NCI-H1436 (cell line): ENCODE measurements around the gene LRTM1.

Source experiments
- DNase-seq: peaks from one replicate; lab custom pipeline; 2025; lab: John Stamatoyannopoulos, UW

The LRTM1 gene

DNA sequence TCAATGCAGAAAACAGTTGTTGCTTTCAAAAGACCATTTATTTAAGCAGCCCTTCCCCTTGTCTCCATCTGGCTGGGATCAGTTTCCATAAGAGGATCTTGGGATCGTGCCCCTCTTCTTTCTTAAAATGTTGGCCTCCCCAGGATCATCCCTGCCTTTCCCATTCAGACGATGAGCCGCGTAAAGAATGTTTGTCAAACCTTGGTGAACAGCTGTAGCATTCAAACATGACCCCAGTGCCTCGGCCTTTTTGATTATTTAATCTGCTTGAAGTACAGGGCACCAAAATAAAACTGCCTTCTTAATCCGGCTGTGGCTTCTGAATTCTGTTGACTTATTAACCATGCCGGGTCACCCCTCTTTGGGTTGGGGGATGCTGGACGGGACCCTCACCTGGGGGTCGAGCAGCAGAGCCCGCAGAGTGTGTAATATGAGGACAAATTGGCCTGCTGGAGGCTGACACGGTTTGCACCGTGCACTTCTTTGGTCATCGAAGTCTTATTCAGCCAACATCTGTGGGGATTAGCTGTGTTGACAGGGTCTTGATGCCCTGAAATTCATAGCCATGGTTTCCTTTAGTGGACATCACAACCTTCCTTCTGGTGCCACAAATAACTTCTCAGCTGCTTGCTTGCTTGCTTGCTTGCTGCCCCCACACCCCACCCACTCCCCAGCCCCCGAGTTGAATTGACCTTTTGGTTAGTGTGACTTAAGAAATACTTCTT is at the start of gene LRTM1:
Gene LRTM1 (minus strand): TSS at position 14 of the 725 bp plus-strand sequence. CDS start 148 bp downstream, outside the sequence.
- no peak for DNase-seq

DNA sequence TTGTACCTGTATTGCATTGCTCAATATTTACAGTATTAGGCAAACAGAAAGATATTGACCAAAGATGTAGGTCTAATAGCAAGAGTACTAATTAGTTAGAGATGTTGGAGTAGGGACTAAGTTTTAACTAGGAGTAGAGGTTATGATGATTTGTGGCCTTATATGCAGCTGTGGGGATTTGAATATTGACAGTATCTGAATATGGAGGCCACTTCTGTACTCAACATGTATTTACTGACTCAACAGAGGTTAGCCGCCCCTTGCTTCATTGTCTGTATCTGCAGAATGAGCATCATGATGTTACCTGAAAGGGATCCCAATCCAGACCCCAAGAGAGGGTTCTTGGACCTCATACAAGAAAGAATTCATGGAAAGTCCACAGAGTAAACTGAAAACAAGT is 49.6 kb upstream of the LRTM1 start:
- DNase-seq: no peak

DNA sequence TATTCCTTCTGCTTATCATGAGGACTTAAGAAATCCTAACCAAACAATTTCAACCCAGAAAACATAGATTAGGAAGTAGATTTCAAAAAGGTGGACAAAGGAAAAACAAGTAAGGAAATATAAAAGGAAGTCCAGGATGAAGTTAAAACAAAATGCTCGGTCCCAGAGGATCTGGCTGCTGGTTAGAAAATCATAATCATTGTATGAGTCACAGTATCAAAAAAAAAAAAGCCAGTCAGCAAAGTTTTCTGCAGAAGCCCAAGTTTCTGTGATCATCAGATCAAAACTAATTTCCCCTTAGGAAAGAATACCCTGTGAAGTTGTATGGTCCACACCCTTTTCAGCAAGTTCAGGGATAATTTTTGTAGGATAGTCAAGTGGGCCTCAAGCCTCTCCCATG is 43.0 kb upstream of the LRTM1 start:
- DNase-seq: no peak

DNA sequence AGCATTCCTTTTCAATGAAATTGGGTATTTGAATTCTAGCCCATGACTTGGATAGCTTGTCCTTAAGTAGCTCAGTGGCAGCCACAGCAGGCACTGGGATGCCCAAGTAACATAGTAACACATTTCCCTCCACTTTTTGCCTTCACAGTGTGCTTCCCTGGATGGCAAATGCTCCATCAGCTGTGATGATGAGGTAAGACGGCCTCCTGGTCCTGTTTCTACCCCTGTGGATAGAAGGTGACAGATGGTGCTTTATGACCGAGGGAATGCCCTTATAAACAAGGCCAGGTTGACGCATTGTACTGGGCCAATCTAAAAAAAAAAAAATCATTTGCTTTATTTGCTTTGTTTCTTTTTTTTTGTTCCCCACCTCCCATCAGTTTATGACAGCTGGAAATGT is 41.8 kb upstream of the LRTM1 start:
- no peak for DNase-seq

DNA sequence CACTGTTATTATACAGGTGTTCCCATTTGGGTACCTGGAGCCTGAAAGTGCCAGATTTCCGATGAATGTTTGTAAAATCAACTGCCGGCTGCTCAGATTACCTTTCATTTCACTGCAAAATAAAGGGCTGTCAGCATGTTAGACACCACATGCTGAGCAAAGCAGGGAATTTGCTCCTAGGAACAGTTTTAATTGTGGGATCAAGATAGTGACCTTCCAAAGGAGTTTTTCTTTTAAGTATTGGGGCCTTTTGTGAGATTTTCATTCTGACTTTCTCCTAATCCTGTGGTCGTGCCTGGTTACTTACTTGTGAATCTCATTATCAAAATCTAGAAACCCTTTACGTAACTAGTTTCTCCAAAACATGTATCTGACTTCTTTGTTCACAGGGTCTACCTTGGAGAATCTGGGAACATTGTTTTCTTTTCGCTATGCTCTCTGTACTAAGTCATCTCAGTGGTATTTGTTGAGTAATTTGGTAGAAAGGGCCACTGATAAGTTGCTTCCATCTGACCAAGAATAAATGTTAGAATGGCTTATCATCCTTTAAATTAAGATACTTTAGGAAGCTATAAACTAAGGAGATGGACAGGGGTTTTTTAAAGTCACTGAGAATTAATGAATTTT is 40.8 kb upstream of the LRTM1 start:
- no peak for DNase-seq

DNA sequence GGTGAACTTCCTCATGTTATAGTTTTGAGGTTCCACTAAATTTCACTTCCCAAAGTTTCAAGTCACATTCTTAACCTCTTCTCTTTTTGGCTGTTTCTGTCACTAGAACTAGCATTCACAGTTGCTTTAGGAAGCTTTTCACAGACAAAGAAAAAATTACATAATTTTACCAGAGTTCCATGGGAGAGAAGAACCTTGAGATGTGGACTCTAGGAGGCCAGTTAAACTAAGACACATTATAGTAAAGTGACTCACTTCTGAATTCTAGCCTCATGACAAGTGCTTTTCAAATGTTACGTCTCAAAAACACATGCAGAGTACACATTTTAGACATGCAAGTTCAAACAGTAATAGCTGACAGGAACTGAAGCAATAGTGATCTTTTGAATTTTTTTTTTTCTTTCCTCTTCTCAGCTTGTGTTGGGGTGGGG is 39.9 kb upstream of the LRTM1 start:
- no peak for DNase-seq

DNA sequence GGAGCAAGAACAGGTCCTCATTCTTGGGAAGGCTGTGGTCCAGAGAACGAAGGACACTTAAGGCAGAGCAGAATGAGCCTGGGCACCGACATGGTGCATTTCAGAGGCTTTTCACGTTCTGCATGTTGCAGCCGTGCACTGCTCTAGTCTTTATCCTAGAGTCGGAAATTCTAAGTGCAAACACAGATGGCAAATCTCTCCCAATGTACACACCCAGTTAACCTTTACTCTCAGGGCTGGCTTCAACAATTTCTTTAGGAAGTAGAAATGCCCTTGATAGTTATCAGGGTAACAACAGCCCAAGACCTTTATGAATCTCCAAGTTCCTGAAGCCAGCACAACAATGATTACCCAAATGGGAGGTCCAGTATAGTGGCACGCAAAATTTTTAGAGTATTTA is 39.1 kb upstream of the LRTM1 start:
- DNase-seq: no peak

DNA sequence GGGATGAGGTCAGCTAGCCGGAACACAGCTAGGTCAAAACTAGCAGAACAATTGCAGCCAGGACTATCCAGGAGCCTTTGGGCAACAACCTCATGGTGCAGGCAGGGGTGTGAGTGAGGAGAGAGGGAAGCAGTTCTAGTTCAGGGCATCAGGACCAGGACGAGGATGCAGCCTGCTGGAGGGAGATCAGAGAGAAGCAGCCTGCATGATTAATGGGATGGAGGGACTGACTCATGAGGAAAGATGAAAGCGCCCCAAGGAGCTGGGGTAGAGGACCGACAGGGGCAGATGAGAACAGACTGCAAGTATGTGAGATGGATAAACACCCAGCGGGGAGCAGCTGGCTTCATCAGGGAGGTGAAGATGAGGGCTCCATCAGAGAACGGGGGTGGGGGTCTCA is 37.9 kb upstream of the LRTM1 start:
- no peak for DNase-seq

DNA sequence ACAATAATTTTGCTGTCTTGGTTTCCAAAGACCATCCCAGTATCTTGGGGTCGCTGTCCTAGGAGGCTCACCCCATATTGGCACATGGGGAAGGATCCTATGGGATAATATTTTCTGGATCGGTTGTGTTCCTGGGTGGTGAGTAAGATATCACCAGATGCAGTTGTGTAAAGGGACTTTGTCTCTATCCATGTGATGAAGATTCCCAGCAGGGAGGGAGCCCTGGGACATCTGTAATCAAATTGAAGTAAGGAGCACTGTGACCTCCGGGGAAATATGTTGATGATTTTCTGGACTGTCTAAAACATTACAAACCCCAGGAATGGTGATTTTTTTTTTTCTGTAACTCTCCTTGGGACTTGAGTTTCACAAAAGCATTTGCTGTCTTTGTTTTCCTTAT is 36.2 kb upstream of the LRTM1 start:
- no peak for DNase-seq

DNA sequence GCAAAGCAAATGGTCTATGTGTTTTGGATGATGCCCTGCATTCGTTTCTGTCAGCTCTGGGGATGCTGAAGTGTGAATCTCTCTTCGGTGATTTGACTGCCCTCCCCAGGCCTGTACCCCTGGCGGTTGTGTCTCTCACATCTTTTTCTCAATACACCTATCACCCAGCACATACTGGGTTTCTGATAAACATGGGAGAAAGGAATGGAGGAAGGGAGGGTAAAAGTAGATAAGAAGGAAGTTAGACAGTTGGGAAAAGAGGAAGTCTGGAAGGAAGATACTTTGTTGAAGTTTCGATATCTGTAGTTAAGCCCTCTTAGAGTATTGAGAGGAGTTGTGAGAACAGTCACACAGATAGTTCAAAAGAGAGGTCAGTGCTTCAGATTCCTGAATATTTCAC is 35.8 kb upstream of the LRTM1 start:
- DNase-seq: no peak

DNA sequence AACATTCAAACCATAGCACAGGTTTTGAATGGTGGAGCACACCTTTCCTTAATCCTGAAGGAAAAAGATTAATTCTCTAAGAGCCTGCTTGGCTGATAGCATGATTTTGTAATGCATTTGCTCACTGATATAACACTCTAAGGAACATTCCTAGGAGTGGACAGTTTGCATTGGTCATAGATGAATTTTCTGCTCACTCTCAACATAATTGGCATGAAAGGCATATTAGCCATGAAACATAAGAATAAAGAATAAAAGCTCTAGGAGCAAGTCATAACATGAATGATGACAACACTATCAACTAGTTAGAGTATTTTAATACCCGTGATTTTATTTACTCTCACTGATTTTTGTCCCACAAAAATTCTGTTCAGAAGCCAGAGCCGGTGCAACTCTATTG is 34.3 kb upstream of the LRTM1 start:
- DNase-seq: no peak

DNA sequence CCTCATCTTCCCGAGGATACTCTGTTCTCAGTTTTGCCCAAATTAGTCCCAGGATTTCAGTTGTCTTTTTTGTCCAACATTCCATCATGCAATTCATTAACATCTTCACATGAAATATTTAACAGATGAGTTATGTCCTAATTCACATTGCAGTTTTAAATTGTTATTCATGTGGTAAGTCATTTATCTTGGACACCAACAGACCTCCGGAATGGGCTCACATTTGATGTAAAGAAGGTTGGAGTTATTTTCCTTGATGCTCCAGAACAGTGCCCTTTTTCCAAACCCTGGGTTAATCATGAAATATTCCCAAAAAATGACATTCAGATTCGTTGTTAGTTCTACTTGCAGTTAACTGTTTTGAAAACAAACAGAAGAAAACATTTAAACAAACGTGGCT is 32.8 kb upstream of the LRTM1 start:
- DNase-seq: no peak

DNA sequence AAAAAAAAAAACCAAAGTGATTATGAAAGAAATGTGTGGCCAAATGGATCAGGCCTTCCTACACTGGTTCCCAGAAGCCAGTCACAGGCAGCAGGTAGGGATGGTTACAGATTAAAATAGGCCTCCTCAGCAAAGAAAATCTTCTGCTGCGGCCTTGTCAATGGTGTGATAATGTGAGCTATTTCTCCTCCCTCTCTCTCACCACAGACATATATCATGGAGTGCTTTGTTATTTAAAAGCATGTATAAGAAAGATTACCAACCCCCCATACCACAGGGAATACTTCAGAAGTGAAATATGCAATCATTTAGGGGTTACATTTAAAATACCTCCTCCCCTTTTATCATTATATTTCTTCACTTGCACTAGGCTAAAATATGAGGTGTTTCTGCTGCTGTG is 32.2 kb upstream of the LRTM1 start:
- DNase-seq: no peak

DNA sequence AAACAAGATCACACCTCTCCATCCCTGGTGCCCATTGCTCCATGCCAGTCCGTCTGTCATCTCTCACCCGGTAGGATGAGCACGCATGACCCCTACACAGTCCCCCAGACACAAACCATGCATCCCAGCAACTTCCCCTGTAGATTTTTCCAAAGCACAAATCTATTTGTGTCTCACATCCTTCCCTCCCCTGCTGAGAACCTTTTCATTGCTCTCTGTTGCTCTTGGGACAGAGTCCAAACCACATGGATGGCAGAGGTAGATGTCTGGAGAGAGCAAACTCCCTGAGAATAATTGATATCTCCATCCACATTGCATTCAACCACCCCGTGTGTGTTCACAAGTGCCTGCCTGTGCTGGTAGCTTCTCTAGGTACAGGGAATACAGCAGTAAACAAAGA is 29.9 kb upstream of the LRTM1 start:
- DNase-seq: no peak

DNA sequence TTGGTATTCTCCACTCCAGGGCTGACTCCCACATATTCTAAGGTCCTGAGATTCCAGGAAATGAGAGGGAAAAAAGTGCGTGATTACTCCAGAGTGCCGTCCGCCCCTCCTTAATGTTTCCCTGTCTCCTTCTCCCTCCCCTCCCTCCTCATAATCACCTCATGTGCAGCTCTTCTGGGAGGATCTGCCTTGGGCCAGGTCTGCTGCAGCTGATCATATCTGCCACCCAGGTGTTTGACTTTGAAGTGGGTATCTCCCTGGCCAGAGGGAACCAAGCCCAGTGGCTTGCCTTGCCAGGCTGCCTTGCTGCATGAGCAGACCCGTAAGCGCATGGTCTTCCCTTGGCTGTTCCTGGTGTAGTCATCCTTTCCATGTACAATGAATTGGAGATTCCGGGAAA is 28.1 kb upstream of the LRTM1 start:
- no peak for DNase-seq

DNA sequence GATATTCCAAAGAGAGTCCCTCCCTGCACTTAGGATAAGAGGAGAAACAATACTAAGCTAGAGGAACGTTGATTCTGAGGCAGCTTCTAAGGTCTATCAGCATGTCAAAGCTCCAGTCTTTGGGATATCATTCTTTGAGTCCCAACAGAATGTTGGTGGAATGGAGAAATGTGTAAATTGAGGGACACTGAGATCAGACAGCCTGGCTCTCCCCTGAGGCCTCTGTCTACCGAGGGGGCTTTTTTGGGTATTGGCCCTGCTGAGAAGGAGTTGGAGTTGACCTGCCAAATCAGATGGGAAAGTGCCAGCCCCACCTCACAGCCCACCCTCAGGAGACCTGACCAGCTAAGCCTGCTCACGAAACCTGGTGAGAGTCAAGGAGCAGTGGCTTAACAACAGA is 27.6 kb upstream of the LRTM1 start:
- DNase-seq: no peak

DNA sequence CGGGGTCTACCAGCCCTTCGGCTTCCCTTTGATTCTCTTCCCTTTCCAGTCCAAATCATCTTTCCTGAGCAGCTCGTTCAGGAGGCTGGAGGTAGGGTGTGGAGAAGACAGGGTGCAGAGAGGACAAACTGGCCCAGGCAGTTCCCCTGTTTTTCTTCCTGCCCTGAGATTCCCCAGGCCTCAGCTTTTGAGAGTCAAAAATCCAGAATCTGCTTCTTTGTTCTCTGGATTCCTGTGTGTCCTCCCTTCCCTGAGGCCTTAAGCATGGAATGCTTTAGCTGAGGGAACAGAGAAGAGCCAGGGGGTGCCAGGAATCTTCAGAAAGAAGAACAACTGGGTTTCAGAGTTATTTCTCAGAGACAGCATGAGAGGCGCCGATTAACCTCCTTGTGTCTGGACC is 26.7 kb upstream of the LRTM1 start:
- DNase-seq: no peak

DNA sequence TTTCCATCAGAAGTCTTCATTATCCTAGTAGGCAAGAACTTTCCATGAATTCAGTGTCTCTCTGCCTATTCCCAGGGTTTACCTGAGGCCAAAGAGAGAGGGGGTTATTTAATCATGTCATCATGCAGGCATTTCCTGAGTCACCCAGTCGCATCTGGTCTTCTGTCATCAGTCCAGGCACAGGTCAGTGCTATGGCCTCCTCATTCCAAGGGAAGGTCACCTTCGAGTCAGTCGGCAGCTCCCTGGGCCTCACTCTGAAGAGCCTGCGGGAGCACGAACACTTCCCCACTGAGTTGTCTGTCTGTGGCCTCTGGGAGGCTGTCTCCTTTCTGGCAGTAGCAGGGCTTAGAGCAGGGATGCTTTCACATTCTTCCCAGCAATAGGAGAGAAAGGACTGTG is 26.2 kb upstream of the LRTM1 start:
- no peak for DNase-seq

DNA sequence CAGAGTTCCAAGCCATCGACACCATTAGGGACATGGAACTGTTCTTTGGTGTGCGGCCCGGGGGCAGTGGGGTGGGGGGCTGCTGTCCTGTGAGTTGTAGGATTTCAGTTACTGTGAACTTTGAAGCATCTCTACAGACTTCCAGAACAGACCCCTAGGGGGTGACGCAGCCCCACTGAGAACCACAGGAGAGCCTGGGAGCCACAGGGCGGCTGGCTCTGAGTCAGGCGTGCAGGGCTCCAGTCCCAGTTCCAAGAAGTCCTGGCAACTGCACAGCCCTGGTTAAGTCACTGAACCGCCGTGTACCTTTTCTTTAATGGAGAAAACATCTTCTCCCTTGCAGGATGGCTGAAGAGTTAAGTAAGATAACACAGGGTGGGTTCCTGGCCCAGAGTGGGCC is 23.5 kb upstream of the LRTM1 start:
- DNase-seq: no peak

DNA sequence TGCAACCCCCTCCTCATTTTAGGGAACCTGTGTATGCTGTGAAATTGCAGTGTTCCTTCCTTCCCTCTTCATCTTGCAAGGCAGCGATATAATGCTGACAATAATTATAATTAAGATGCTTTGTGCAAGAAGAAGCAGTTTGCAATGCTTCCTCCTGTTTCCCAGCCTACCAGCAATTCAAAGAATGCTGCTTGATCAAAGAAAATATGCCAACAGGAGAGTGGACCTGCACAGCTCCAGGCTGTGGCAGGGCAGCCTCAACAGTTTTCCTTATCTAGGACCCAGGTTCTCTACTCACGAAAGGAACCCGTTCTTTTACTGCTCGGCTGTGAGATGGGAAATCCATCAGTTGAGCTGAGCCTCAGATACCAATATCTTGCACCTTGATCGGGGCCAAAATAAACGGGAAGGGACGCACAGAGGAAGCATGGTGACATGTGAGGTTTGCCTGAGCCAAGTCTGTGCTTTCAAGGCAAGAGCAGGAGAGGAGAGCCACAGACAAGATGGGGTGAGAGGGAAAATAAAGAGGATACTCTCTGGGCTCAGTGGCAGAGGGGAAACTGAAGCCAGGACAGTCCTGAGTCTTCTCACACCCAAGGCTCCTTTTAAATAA is 22.6 kb upstream of the LRTM1 start:
- no peak for DNase-seq

DNA sequence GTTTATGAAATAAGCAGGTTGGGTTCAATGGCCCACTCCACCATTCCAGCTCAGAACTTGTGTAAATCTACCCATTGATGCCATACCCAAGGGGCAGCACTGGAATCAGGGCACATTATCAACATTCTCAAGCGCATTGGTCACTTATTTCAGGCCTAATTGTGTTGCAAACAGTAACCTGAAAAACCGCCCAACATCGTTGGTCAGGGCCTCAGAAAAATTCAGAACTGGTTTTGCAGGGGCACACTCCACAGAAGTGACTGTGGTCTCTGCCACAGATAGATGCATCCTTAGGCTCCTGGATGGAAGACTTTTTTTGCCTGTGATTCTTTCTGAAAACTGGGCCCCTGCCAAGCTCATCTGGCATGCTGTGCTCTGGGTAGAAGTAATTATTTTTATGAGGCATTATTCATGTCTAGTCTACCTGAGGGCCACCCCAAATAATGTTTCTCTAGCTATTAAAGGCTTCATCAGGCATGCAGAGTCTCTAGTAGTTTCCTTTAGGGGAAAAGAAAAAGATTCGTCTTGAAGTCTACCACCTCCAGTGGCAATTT is 21.7 kb upstream of the LRTM1 start:
- no peak for DNase-seq

DNA sequence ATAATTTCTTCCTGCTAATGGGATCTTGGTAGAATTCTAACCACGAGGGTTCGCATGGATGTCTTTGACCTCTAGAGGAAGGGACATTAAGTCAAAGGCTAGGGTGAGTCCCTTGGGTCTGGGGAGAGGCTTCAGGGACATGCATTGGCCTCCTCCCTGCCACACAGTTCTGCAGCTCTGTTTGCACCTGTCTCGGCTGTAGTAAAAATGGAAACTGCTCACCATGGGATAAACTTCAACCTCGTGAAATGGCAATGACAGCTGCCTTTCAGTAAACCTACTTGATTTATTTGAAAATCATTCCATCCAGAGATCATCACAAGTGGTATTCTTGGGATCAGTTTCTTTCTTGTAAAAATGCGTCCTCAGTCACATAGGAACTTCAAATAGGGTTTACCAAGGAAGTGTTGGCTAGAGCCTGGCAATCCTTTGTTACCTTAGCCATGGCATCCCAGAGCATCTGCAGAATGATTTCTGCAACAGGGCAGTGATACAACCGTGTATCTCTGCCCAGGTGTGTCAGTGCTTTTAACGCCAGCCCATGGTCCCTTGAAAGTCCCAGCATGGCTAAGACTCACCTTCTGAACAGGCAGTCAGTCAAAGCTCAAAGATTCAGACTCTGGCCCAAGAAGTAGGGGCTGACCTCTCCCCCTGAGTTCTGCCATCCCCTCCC is 14.0 kb upstream of the LRTM1 start:
- no peak for DNase-seq

DNA sequence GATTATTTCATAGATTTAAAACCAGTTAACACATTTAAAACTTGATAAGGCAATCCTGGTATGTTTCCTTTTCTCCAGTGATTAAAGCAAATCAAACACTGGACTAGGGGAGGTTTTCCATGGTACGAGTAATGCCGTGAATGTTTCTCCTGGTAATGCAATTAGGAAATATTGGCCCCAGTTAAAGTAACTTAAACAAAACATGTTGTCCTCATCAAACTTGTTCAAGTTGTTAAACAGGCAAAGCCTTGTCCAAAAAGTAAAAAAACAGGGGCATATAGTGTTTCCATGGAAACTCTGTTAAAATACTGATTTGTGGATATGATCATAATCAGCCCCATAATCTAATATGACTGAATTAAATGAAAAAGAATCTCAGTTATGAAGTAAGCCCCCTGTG is 13.1 kb upstream of the LRTM1 start:
- DNase-seq: no peak
